Measurements from ENCODE around the gene SLC6A18.
A peak's percentile ranks its signal among the peaks of the same experiment; 100 is the strongest.

The SLC6A18 gene

DNA sequence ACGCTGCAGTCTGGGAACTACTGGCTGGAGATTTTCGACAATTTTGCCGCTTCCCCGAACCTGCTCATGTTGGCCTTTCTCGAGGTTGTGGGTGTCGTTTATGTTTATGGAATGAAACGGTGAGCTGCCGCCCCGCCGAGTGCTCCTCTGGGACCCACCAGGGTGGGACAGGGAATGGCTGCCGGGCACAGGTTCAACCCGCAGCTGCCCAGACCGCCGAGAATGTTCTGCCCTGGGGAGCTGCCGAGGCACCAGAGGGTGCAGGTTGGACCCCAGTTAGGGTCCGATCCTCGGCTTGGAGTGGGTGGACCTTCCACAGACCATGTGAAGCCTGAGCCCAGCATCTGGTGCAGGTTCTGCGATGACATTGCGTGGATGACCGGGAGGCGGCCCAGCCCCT, 19.1 kb downstream of the SLC6A18 start (continued):
- TF ChIP-seq ZNF354C (tag by site-specific recombination; IDR thresholded peaks at IDR 0.05; ENCODE audit: borderline replicate concordance, low read depth) (no peak), KLF7 (tag by site-specific recombination; IDR thresholded peaks at IDR 0.05; ENCODE audit: borderline replicate concordance) (no peak), ZNF16 (tag by site-specific recombination; IDR thresholded peaks at IDR 0.05; ENCODE audit: low read depth) (no peak)

DNA sequence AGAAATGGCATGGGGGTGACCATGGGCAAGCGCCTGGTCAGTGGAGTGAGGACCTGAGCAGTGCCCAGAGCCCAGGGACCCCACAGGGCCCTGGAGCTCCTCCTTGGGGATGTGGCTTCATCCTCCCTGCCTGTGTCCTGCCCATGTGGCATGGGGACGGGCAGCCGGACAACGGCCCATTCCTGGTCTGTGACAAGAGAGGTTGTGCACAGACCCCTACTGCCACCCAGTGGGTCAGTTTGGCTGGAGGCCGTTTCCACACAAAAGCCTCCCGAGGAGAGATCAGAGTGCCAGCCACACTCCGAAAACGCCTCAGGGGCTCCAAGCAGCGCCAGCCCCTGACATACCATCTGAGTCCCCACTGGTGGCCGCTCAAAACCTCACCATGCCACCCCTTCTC, 19.8 kb downstream of the SLC6A18 start:
- Histone ChIP-seq H3K4me3 (ENCODE audit: low read depth, low read length) (no peak overlapping the region), H3K36me3 (ENCODE audit: control insufficient read depth in 2 of 2, insufficient read depth in 1 of 2, low read length in 2 of 2) (no peaks in the 10 kb centered on the region), H3K9me3 (ENCODE audit: control insufficient read depth, insufficient read depth, low read depth, low read length) (no peaks in the 10 kb centered on the region), H3K4me1 (ENCODE audit: control insufficient read depth, insufficient read depth, low read length) (no peaks in the 10 kb centered on the region), H3K27ac (ENCODE audit: extremely low read depth, low read depth, low read length) (no peak overlapping the region)
- TF ChIP-seq, protein P1, sequence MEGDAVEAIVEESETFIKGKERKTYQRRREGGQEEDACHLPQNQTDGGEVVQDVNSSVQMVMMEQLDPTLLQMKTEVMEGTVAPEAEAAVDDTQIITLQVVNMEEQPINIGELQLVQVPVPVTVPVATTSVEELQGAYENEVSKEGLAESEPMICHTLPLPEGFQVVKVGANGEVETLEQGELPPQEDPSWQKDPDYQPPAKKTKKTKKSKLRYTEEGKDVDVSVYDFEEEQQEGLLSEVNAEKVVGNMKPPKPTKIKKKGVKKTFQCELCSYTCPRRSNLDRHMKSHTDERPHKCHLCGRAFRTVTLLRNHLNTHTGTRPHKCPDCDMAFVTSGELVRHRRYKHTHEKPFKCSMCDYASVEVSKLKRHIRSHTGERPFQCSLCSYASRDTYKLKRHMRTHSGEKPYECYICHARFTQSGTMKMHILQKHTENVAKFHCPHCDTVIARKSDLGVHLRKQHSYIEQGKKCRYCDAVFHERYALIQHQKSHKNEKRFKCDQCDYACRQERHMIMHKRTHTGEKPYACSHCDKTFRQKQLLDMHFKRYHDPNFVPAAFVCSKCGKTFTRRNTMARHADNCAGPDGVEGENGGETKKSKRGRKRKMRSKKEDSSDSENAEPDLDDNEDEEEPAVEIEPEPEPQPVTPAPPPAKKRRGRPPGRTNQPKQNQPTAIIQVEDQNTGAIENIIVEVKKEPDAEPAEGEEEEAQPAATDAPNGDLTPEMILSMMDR (tag by site-specific recombination; IDR thresholded peaks at IDR 0.05): 0 out of 2 replicates have a peak, but pooled peaks have one; percentile 19
- TF ChIP-seq, protein P2, sequence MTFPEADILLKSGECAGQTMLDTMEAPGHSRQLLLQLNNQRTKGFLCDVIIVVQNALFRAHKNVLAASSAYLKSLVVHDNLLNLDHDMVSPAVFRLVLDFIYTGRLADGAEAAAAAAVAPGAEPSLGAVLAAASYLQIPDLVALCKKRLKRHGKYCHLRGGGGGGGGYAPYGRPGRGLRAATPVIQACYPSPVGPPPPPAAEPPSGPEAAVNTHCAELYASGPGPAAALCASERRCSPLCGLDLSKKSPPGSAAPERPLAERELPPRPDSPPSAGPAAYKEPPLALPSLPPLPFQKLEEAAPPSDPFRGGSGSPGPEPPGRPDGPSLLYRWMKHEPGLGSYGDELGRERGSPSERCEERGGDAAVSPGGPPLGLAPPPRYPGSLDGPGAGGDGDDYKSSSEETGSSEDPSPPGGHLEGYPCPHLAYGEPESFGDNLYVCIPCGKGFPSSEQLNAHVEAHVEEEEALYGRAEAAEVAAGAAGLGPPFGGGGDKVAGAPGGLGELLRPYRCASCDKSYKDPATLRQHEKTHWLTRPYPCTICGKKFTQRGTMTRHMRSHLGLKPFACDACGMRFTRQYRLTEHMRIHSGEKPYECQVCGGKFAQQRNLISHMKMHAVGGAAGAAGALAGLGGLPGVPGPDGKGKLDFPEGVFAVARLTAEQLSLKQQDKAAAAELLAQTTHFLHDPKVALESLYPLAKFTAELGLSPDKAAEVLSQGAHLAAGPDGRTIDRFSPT (tag by site-specific recombination; IDR thresholded peaks at IDR 0.05): no peak
- TF ChIP-seq ZBTB48 (tag by site-specific recombination; IDR thresholded peaks at IDR 0.05) (no peak), ZNF558 (tag by site-specific recombination; IDR thresholded peaks at IDR 0.05) (no peak), YY2 (tag by site-specific recombination; IDR thresholded peaks at IDR 0.05) (no peak)
- CTCF ChIA-PET: no interaction called here
- POLR2A ChIA-PET: no interaction called here

DNA sequence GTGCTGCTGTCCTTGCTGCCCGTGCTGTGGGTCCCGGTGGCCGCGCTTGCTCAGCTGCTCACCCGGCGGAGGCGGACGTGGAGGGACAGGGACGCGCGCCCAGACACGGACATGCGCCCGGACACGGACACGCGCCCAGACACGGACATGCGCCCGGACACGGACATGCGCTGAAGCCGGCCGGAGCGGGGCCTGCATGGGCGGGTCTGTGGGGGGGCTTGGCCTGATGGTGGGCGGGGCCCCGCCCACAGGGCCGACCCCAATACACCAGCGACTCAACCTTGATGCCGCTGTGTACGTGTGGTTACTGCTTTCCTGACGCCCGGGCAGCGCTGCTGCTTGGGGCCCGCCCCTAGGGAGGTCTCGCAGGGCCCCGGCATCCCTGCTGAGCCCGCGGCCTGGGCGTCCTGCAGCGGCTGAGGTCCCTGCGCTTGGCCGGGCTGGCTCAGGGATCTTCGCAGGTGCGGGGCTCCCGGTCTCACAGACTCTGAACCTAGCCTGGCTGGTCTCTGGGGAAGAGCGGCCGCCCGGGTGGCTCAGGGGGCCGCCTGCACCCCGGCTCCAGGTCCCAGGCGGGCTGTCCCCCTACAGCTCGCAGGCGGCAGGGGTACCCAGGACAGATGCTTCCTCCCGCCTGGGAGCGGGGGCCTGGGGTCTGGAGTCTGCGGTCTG, 20.9 kb downstream of the SLC6A18 start:
- H3K4me1 ChIP-seq (ENCODE audit: control insufficient read depth, insufficient read depth, low read length): no peaks in the 10 kb centered on the region
- POLR2A ChIA-PET: no interaction called here
- CTCF ChIA-PET: no interaction called here
- H3K27ac ChIP-seq (ENCODE audit: extremely low read depth, low read depth, low read length): no peak overlapping the region
- H3K4me3 ChIP-seq (ENCODE audit: low read depth, low read length): no peak overlapping the region
- H3K9me3 ChIP-seq (ENCODE audit: control insufficient read depth, insufficient read depth, low read depth, low read length): no peaks in the 10 kb centered on the region
- H3K36me3 ChIP-seq (ENCODE audit: control insufficient read depth in 2 of 2, insufficient read depth in 1 of 2, low read length in 2 of 2): no peaks in the 10 kb centered on the region
- TF ChIP-seq SCRT1 (tag by site-specific recombination; IDR thresholded peaks at IDR 0.05; ENCODE audit: borderline replicate concordance): no peak
- TF ChIP-seq YY1 (tag by site-specific recombination; IDR thresholded peaks at IDR 0.05): no peak
- no peak for TF ChIP-seq ZNF777 (tag by site-specific recombination; IDR thresholded peaks at IDR 0.05; ENCODE audit: borderline replicate concordance)
- TF ChIP-seq, protein P3, sequence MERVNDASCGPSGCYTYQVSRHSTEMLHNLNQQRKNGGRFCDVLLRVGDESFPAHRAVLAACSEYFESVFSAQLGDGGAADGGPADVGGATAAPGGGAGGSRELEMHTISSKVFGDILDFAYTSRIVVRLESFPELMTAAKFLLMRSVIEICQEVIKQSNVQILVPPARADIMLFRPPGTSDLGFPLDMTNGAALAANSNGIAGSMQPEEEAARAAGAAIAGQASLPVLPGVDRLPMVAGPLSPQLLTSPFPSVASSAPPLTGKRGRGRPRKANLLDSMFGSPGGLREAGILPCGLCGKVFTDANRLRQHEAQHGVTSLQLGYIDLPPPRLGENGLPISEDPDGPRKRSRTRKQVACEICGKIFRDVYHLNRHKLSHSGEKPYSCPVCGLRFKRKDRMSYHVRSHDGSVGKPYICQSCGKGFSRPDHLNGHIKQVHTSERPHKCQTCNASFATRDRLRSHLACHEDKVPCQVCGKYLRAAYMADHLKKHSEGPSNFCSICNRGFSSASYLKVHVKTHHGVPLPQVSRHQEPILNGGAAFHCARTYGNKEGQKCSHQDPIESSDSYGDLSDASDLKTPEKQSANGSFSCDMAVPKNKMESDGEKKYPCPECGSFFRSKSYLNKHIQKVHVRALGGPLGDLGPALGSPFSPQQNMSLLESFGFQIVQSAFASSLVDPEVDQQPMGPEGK (tag by site-specific recombination; IDR thresholded peaks at IDR 0.05): no peak
- TF ChIP-seq ZNF112 (tag by site-specific recombination; IDR thresholded peaks at IDR 0.05): no peak
- no peak for TF ChIP-seq ZNF157 (tag by site-specific recombination; IDR thresholded peaks at IDR 0.05)
- no peak for TF ChIP-seq ZNF791 (tag by site-specific recombination; IDR thresholded peaks at IDR 0.05)
- no peak for TF ChIP-seq ZSCAN30 (tag by site-specific recombination; IDR thresholded peaks at IDR 0.05)
- no peak for TF ChIP-seq ZNF292 (tag by site-specific recombination; IDR thresholded peaks at IDR 0.05; ENCODE audit: borderline replicate concordance, low read depth)
- no peak for TF ChIP-seq HOXD13 (CRISPR knock-in tag; IDR thresholded peaks at IDR 0.05; ENCODE audit: borderline replicate concordance)
- TF ChIP-seq, protein P4, sequence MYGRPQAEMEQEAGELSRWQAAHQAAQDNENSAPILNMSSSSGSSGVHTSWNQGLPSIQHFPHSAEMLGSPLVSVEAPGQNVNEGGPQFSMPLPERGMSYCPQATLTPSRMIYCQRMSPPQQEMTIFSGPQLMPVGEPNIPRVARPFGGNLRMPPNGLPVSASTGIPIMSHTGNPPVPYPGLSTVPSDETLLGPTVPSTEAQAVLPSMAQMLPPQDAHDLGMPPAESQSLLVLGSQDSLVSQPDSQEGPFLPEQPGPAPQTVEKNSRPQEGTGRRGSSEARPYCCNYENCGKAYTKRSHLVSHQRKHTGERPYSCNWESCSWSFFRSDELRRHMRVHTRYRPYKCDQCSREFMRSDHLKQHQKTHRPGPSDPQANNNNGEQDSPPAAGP (tag by site-specific recombination; IDR thresholded peaks at IDR 0.05): no peak
- TF ChIP-seq, protein P5, sequence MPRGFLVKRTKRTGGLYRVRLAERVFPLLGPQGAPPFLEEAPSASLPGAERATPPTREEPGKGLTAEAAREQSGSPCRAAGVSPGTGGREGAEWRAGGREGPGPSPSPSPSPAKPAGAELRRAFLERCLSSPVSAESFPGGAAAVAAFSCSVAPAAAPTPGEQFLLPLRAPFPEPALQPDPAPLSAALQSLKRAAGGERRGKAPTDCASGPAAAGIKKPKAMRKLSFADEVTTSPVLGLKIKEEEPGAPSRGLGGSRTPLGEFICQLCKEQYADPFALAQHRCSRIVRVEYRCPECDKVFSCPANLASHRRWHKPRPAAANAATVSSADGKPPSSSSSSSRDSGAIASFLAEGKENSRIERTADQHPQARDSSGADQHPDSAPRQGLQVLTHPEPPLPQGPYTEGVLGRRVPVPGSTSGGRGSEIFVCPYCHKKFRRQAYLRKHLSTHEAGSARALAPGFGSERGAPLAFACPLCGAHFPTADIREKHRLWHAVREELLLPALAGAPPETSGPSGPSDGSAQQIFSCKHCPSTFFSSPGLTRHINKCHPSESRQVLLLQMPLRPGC (tag by site-specific recombination; IDR thresholded peaks at IDR 0.05): no peak
- no peak for TF ChIP-seq ZNF416 (tag by site-specific recombination; IDR thresholded peaks at IDR 0.05)
- TF ChIP-seq, protein P6, sequence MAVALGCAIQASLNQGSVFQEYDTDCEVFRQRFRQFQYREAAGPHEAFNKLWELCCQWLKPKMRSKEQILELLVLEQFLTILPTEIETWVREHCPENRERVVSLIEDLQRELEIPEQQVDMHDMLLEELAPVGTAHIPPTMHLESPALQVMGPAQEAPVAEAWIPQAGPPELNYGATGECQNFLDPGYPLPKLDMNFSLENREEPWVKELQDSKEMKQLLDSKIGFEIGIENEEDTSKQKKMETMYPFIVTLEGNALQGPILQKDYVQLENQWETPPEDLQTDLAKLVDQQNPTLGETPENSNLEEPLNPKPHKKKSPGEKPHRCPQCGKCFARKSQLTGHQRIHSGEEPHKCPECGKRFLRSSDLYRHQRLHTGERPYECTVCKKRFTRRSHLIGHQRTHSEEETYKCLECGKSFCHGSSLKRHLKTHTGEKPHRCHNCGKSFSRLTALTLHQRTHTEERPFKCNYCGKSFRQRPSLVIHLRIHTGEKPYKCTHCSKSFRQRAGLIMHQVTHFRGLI (tag by site-specific recombination; IDR thresholded peaks at IDR 0.05): no peak
- TF ChIP-seq ZNF202 (tag by site-specific recombination; IDR thresholded peaks at IDR 0.05; ENCODE audit: borderline replicate concordance): no peak
